NCI-H510A (cell line): Measurements from ENCODE around the gene IFNGR1.
"Not testable (repeated sequence)": the region's sequence is repeated elsewhere in the genome, so short reads cannot be mapped to it uniquely, and the experiment has no call there.

Source experiments
- DNase-seq: peaks from one replicate; lab custom pipeline; 2025; lab: John Stamatoyannopoulos, UW

IFNGR1 gene

GRCh38 chr6:137236581-137237355 lies 17.6 kb upstream of the IFNGR1 start:
- no peak for DNase-seq

- no peak for DNase-seq
These were observed 16.5 kb upstream of the IFNGR1 start for GRCh38 chr6:137235686-137236085.

GRCh38 chr6:137233911-137234863 lies 15.0 kb upstream of the IFNGR1 start:
- no peak for DNase-seq

- no peak for DNase-seq
These were observed 12.7 kb upstream of the IFNGR1 start for GRCh38 chr6:137231895-137232294.

- no peak for DNase-seq
These were observed 11.9 kb upstream of the IFNGR1 start for GRCh38 chr6:137230956-137231555.

GRCh38 chr6:137230547-137230946 lies 11.4 kb upstream of the IFNGR1 start:
- DNase-seq: no peak

GRCh38 chr6:137229075-137229759 lies 10.0 kb upstream of the IFNGR1 start:
- DNase-seq: no peak

GRCh38 chr6:137227871-137228302 lies 8.7 kb upstream of the IFNGR1 start:
- no peak for DNase-seq

GRCh38 chr6:137226697-137227096 lies 7.5 kb upstream of the IFNGR1 start:
- no peak for DNase-seq

- no peak for DNase-seq
These were observed 5.6 kb upstream of the IFNGR1 start for GRCh38 chr6:137224799-137225198.

GRCh38 chr6:137223370-137224131 lies 4.4 kb upstream of the IFNGR1 start:
- DNase-seq: no peak

GRCh38 chr6:137222381-137222780 lies 3.2 kb upstream of the IFNGR1 start:
- no peak for DNase-seq

GRCh38 chr6:137219664-137220252 lies 573 bp upstream of the IFNGR1 start:
- DNase-seq: no peak

- DNase-seq: no peak
These were observed 690 bp downstream of the IFNGR1 start for GRCh38 chr6:137218473-137218916.

GRCh38 chr6:137217801-137218472 lies 1.2 kb downstream of the IFNGR1 start:
- no peak for DNase-seq

- peak; percentile 1 for DNase-seq
These were observed 2.2 kb downstream of the IFNGR1 start for GRCh38 chr6:137216875-137217553.

- DNase-seq: no peak
These were observed 3.1 kb downstream of the IFNGR1 start for GRCh38 chr6:137216106-137216505.

GRCh38 chr6:137215630-137216029 lies 3.6 kb downstream of the IFNGR1 start:
- not testable (repeated sequence) for DNase-seq

- no peak for DNase-seq
These were observed 4.3 kb downstream of the IFNGR1 start for GRCh38 chr6:137214931-137215330.
